ENCODE results near the gene RNASEL. TPM values are rescaled to one million over a fixed set of nuclear protein-coding genes. Genes with fewer than 3 reads are reported as not detected.

The RNASEL gene
- total and polyA plus RNA-seq, 2 of the 4 experiments (the other 2 are of a cell fraction) = 2.5 to 6.5 TPM

DNA sequence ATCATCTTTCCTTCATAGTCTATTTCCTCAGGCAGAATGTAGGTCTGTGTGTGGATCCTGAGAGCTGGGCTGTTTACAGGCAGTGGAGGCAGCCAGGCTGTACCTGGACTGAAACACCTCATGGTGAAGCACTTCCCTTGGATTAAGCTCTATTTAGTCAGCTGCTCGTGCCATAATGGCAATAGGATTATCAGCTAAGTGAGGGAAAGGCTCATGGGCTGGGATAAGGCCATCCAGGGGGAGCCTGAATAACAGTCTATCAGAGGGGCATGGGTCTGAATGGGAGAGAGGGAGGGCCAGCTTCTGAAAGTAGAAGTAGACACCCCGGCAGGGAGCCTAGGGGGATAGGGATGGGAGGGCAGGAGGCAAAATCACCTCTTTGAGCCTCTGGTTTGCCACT lies 8.3 kb downstream of the RNASEL start:
- H3K4me3 ChIP-seq (ENCODE audit: insufficient read depth, low read depth, low read length) = no peak overlapping the region
- H3K18ac ChIP-seq (ENCODE audit: low read depth, low read length) = no peak overlapping the region
- H3K14ac ChIP-seq (replicated peaks; ENCODE audit: low read depth, low read length) = no peak overlapping the region
- H3K4me1 ChIP-seq (ENCODE audit: control insufficient read depth, insufficient read depth, low read length) = no peaks in the 10 kb centered on the region
- no peaks in the 10 kb centered on the region for H3K9me1 ChIP-seq (ENCODE audit: insufficient read depth, low read length)
- ATAC-seq (ENCODE audit: low read depth) (no peak), DNase-seq (no peak)
- H3K27ac ChIP-seq (ENCODE audit: insufficient read depth, low read length) = no peak overlapping the region
- H3K9me3 ChIP-seq (ENCODE audit: control insufficient read depth, insufficient read depth, low read length) = no peaks in the 10 kb centered on the region
- H3K36me3 ChIP-seq (ENCODE audit: control insufficient read depth, insufficient read depth, low read length) = peaks cover 19% of the 10 kb centered on the region
- H3K23ac ChIP-seq (ENCODE audit: low read depth, low read length) = no peak overlapping the region
- H3K56ac ChIP-seq (ENCODE audit: extremely low read depth, insufficient read depth, low read length) = no peak overlapping the region
- no peak overlapping the region for H4K5ac ChIP-seq (ENCODE audit: low read depth, low read length)
- H3K79me1 ChIP-seq (ENCODE audit: low read depth in 1 of 2, low read length in 2 of 2) = no peaks in the 10 kb centered on the region
- POLR2A ChIA-PET (ENCODE audit: unreplicated experiment) = no interaction called here
- H2AK5ac ChIP-seq (ENCODE audit: low read depth, low read length) = no peak overlapping the region
- in situ Hi-C loops (cut with MboI; ENCODE audit: low sequenced_read_pairs) = no loop called here
- WGBS, 2 experiments (ENCODE audit: extremely low coverage in 2 of 2, insufficient read length in 1 of 2) = no CpG with 5 or more reads among the region's 2 CpGs
- dilution Hi-C loops (cut with HindIII; ENCODE audit: low sequenced_read_pairs, unreplicated experiment) = no loop called here
- no peak overlapping the region for H2BK5ac ChIP-seq (ENCODE audit: low read depth, low read length, poor library complexity, severe bottlenecking)
- no peak overlapping the region for H2AK9ac ChIP-seq (replicated peaks; ENCODE audit: low read depth, low read length, poor library complexity)
- H3K4me2 ChIP-seq (ENCODE audit: low read depth, low read length) = no peak overlapping the region
- no peaks in the 10 kb centered on the region for H4K20me1 ChIP-seq (ENCODE audit: insufficient read depth, low read length)
- H2BK15ac ChIP-seq (ENCODE audit: low read depth, low read length) = no peak overlapping the region
- H3K4ac ChIP-seq (ENCODE audit: low read depth, low read length) = no peak overlapping the region
- no peak overlapping the region for H2BK20ac ChIP-seq (ENCODE audit: low read depth, low read length)
- H4K8ac ChIP-seq (ENCODE audit: low read depth in 2 of 2, low read length in 2 of 2) = no peak overlapping the region
- CTCF ChIA-PET = no interaction called here
- no TSS peak for BruUV-seq (replicated peaks)
- H4K91ac ChIP-seq (ENCODE audit: insufficient read depth, low read depth, low read length) = no peak overlapping the region
- no peaks in the 10 kb centered on the region for H3K27me3 ChIP-seq (ENCODE audit: control insufficient read depth, insufficient read depth, low read length)
- H2BK120ac ChIP-seq (ENCODE audit: low read depth, low read length) = no peak overlapping the region
- no peak overlapping the region for H2AFZ ChIP-seq (replicated peaks; ENCODE audit: low read length, poor library complexity)
- intact Hi-C loops (cut with micrococcal nuclease) = no loop called here
- no peak for TF ChIP-seq FOS (IDR thresholded peaks at IDR 0.05; ENCODE audit: low read depth, low read length)
- H3K9ac ChIP-seq (ENCODE audit: low read depth, low read length) = no peak overlapping the region
